K562 (cell line): ENCODE results near the gene SMAD7. TPM values are rescaled to one million over a fixed set of nuclear protein-coding genes. Genes with fewer than 3 reads are reported as not detected.

Experiments used
- ATAC-seq: fragments of 200-7000 bp; cut with Tn5 transposase; 3 replicates; pipeline ENCODE4 v1.9.1; 2020; ENCODE audit warnings: moderate library complexity
- BruUV-seq: library from RNA; stranded (reverse); fragments of 400-500 nt; replicated peaks from 2 replicates; lab custom pipeline; 2021; lab: Mats Ljungman, UMichigan
- CTCF ChIA-PET: fragments of 300-600 bp; formaldehyde crosslinking; extraction: SDS; loops from one replicate; lab custom pipeline; 2021; ENCODE audit warnings: low intra/inter-chr PET ratio; lab: Yijun Ruan, JAX
- POLR2A ChIA-PET: fragments of 300-600, 350-650 bp; sonication (Branson Sonifier 250); formaldehyde crosslinking; extraction: SDS; loops from one replicate; lab custom pipeline; 2021; ENCODE audit warnings: antibody characterized with exemption, inconsistent platforms; lab: Yijun Ruan, JAX
- DNase-seq, 4 experiments: peaks; one replicate each; pipeline versions ENCODE4 v3.0.0 to v3.0.0-alpha.2; 2011 to 2018; ENCODE audit warnings: low spot score in 3 of 4, mixed read lengths in 3 of 4; ENCODE audit errors: extremely low read depth in 1 of 4
- FAIRE-seq: peaks from 2 replicates; lab custom pipeline; 2011; peaks lifted over from hg19 to GRCh38; lab: Jason Lieb, UNC
- H2AFZ ChIP-seq: 2 replicates; pipeline ENCODE4 v1.6.0; 2011; ENCODE audit warnings: low read depth, low read length, control low read depth, inconsistent platforms
- H3K27ac ChIP-seq: fragments of 200-600 bp; 3 replicates; pipeline ENCODE4 v1.8.0; 2011; ENCODE audit warnings: low read depth, mild to moderate bottlenecking, control low read depth, inconsistent platforms, low read length, moderate library complexity, mixed read lengths; ENCODE audit errors: extremely low read depth
- H3K27me3 ChIP-seq, 2 experiments: fragments of 300-600 bp in 1 of 2; 2 replicates in 1 of 2; 3 replicates in 1 of 2; pipeline versions ENCODE4 v1.6.0 to v1.8.0; 2011; ENCODE audit warnings: inconsistent platforms in 2 of 2, low read length in 2 of 2, mild to moderate bottlenecking in 1 of 2, mixed read lengths in 1 of 2, moderate library complexity in 1 of 2; ENCODE audit not compliant: control insufficient read depth in 2 of 2, insufficient read depth in 2 of 2
- H3K36me3 ChIP-seq: fragments of 300-600 bp; 3 replicates; pipeline ENCODE4 v1.8.0; 2011; ENCODE audit warnings: mild to moderate bottlenecking, low read length, inconsistent platforms; ENCODE audit not compliant: control insufficient read depth, insufficient read depth
- H3K4me1 ChIP-seq, 2 experiments: fragments of 200-600 bp in 1 of 2; replicated peaks in 1 of 2; 2 replicates in 1 of 2; 3 replicates in 1 of 2; pipeline versions ENCODE4 v1.5.1 to v1.8.0; 2011; ENCODE audit warnings: inconsistent platforms in 2 of 2, low read length in 2 of 2, mild to moderate bottlenecking in 1 of 2, mixed read lengths in 1 of 2, moderate library complexity in 1 of 2; ENCODE audit not compliant: control insufficient read depth in 2 of 2, insufficient read depth in 2 of 2
- H3K4me2 ChIP-seq: 2 replicates; pipeline ENCODE4 v1.6.1; 2011; ENCODE audit warnings: low read length, control low read depth, inconsistent platforms, mixed read lengths; ENCODE audit not compliant: insufficient read depth
- H3K4me3 ChIP-seq: fragments of 200-600 bp; sonication (generic), shearing (Covaris generic); 2 replicates; pipeline ENCODE4 v1.5.1; 2016; ENCODE audit warnings: control low read depth, inconsistent platforms
- H3K79me2 ChIP-seq: fragments of 200-600 bp; 3 replicates; pipeline ENCODE4 v1.8.0; 2011; ENCODE audit warnings: low read length, inconsistent platforms; ENCODE audit not compliant: control insufficient read depth, insufficient read depth
- H3K9ac ChIP-seq, 2 experiments: 2 replicates each; pipeline versions ENCODE4 v1.6.0 to v1.6.1; 2011; ENCODE audit warnings: low read depth in 2 of 2, low read length in 2 of 2, control low read depth in 1 of 2, inconsistent platforms in 1 of 2, mild to moderate bottlenecking in 1 of 2, mixed read lengths in 1 of 2; ENCODE audit not compliant: insufficient read depth in 1 of 2
- H3K9me1 ChIP-seq: one replicate; pipeline ENCODE4 v1.6.0; 2011; ENCODE audit warnings: inconsistent platforms, mild to moderate bottlenecking, low read length, moderate library complexity; ENCODE audit not compliant: control insufficient read depth, insufficient read depth
- H3K9me3 ChIP-seq: replicated peaks from 2 replicates; pipeline ENCODE4 v1.5.1; 2011; ENCODE audit warnings: low read depth, low read length, inconsistent platforms; ENCODE audit not compliant: control insufficient read depth, insufficient read depth
- H4K20me1 ChIP-seq: replicated peaks from 2 replicates; pipeline ENCODE4 v1.6.1; 2011; ENCODE audit warnings: low read length, inconsistent platforms, mixed read lengths; ENCODE audit not compliant: control insufficient read depth, insufficient read depth
- ARID4B ChIP-seq: sonication (generic); formaldehyde crosslinking; IDR thresholded peaks from 2 replicates; pipeline ENCODE4 v1.8.0; 2022; ENCODE audit warnings: mild to moderate bottlenecking, missing genetic modification reagents
- SLC30A9 ChIP-seq: fragments of 250-450 bp; sonication (Bioruptor Pico); IDR thresholded peaks from 2 replicates; pipeline ENCODE4 v1.8.0; 2022; ENCODE audit warnings: mild to moderate bottlenecking, moderate library complexity
- whole genome bisulfite sequencing: fragments of 100-300 bp; shearing (Covaris generic); methylation state at CpG from one replicate; pipeline ENCODE4 v1.1.6; 2016; ENCODE audit warnings: low coverage, mixed read lengths; ENCODE audit not compliant: insufficient coverage; ENCODE audit errors: missing lambda C conversion rate; 5-methylcytosine and 5-hydroxymethylcytosine counted together
- in situ Hi-C: fragments of 300-500 bp; cut with MboI; formaldehyde crosslinking; loops from 4 replicates; pipeline ENCODE4 v1.15.0; 2018; ENCODE audit warnings: inconsistent platforms, mixed read lengths
- intact Hi-C: fragments of 100-400 bp; cut with micrococcal nuclease; formaldehyde crosslinking; loops from 2 replicates; pipeline ENCODE4 v1.14.2; 2022
- polyA plus RNA-seq, 8 experiments: library from polyadenylated mRNA; depleted of rRNA in 4 of 8; stranded (reverse) in 5 of 8; unstranded in 3 of 8; fragments of >200 nt; fragmentation: Nextera tagmentation in 2 of 8; fragmentation: Illumina TruSeq in 1 of 8; extraction: Ambion mirVana in 2 of 8; extraction: Trizol in 1 of 8; gene quantifications; 2 replicates each; pipeline versions ENCODE4 v1.2.1 to v1.2.3, GENCODE V29; 2011 to 2014; ENCODE audit warnings: inconsistent platforms in 1 of 8, missing spikeins in 1 of 8
- total RNA-seq, 7 experiments: library from RNA; depleted of rRNA in 6 of 7; stranded (reverse); fragments of >200 nt in 6 of 7; fragmentation: Illumina TruSeq in 2 of 7; extraction: Trizol in 2 of 7; gene quantifications; 2 replicates each; pipeline versions ENCODE4 v1.2.1 to v1.2.3, GENCODE V29; 2011 to 2021; ENCODE audit warnings: low replicate concordance in 1 of 7

SMAD7 gene
- total and polyA plus RNA-seq, 9 of the 15 experiments (the other 6 are each of a cell fraction or from before 2014, with no cell fraction given) = 0.13 to 3.0 (median 1.6) TPM

- TF ChIP-seq ARID4B (CRISPR knock-in tag) = no peak
Measured at GRCh38 chr18:48908916-48909315, 41.8 kb downstream of the SMAD7 start (continued).

- Histone ChIP-seq H4K20me1 (no peaks in the 10 kb centered on the region), H3K27ac (no peak overlapping the region), H3K36me3 (no peaks in the 10 kb centered on the region), H3K9me3 (no peaks in the 10 kb centered on the region), H3K4me2 (no peak overlapping the region), H3K4me3 (no peak overlapping the region), H3K4me1 (peaks cover 11 to 12% of the 10 kb centered on the region in 2 experiments), H3K9me1 (no peaks in the 10 kb centered on the region), H3K27me3 (no peaks in the 10 kb centered on the region)
- CTCF ChIA-PET = no interaction called here
- WGBS = 53% methylated on average over 1 of the region's 1 CpG
- intact Hi-C loops (no loop called here), in situ Hi-C loops (no loop called here)
- DNase-seq = no peak
- no TSS peak for BruUV-seq
- no peak for TF ChIP-seq SLC30A9 (CRISPR knock-in tag)
- TF ChIP-seq, all 486 proteins: peak for 0
- no peaks in the 10 kb centered on the region for H3K79me2 ChIP-seq
- H2AFZ ChIP-seq = no peak overlapping the region
- ATAC-seq = no peak
- FAIRE-seq = no peak
- no peak overlapping the region for H3K9ac ChIP-seq
- POLR2A ChIA-PET = no interaction called here
Measured at GRCh38 chr18:48905513-48905912, 45.3 kb downstream of the SMAD7 start.
